GM03348 (cell line): Measurements from ENCODE around the gene RASD1.

ENCODE experiments used
- DNase-seq: peaks from one replicate; pipeline ENCODE4 v3.0.0; 2012; ENCODE audit warnings: low spot score

RASD1 gene

GRCh38 chr17:17526369-17526768, 30.2 kb upstream of the RASD1 start:
- DNase-seq: no peak

- DNase-seq: no peak
Observed at GRCh38 chr17:17525956-17526355, 29.8 kb upstream of the RASD1 start.

GRCh38 chr17:17525311-17525710, 29.1 kb upstream of the RASD1 start:
- no peak for DNase-seq

- no peak for DNase-seq
Observed at GRCh38 chr17:17523731-17524490, 27.7 kb upstream of the RASD1 start.

GRCh38 chr17:17523001-17523730, 27.0 kb upstream of the RASD1 start:
- no peak for DNase-seq

GRCh38 chr17:17520599-17521232, 24.5 kb upstream of the RASD1 start:
- no peak for DNase-seq

- DNase-seq: no peak
Observed at GRCh38 chr17:17519886-17520285, 23.7 kb upstream of the RASD1 start.

- DNase-seq: no peak
Observed at GRCh38 chr17:17518951-17519350, 22.8 kb upstream of the RASD1 start.

GRCh38 chr17:17518014-17518413, 21.8 kb upstream of the RASD1 start:
- DNase-seq: no peak

GRCh38 chr17:17516941-17517720, 20.9 kb upstream of the RASD1 start:
- DNase-seq: no peak

GRCh38 chr17:17515934-17516930, 20.0 kb upstream of the RASD1 start:
- DNase-seq: no peak

- no peak for DNase-seq
Observed at GRCh38 chr17:17514993-17515933, 19.1 kb upstream of the RASD1 start.

GRCh38 chr17:17514361-17514992, 18.3 kb upstream of the RASD1 start:
- no peak for DNase-seq

- DNase-seq: no peak
Observed at GRCh38 chr17:17513626-17514025, 17.4 kb upstream of the RASD1 start.

GRCh38 chr17:17512866-17513265, 16.7 kb upstream of the RASD1 start:
- no peak for DNase-seq

GRCh38 chr17:17511881-17512858, 16.0 kb upstream of the RASD1 start:
- DNase-seq: peak; percentile 91

- no peak for DNase-seq
Observed at GRCh38 chr17:17511293-17511741, 15.1 kb upstream of the RASD1 start.
